SK-N-MC (cell line): ENCODE measurements around the gene TRPM7.
"Not testable (repeated sequence)": the region's sequence is repeated elsewhere in the genome, so short reads cannot be mapped to it uniquely, and the experiment has no call there.

ENCODE experiments used
- DNase-seq: peaks from one replicate; pipeline ENCODE4 v3.0.0-alpha.2; 2011; ENCODE audit warnings: low read depth, low spot score
- H3K27ac ChIP-seq: fragments of 200-600 bp; sonication (generic); 2 replicates; pipeline ENCODE4 v1.5.1; 2016; ENCODE audit warnings: mixed run types
- H3K36me3 ChIP-seq: fragments of 200-600 bp; sonication (generic); 2 replicates; pipeline ENCODE4 v1.6.1; 2017; ENCODE audit warnings: antibody characterized with exemption, low read length, mixed read lengths; ENCODE audit not compliant: insufficient read depth
- H3K4me3 ChIP-seq: fragments of 200-600 bp; sonication (generic); 2 replicates; pipeline ENCODE4 v1.5.1; 2016
- H3K9ac ChIP-seq: fragments of 200-600 bp; sonication (generic); 2 replicates; pipeline ENCODE4 v1.8.0; 2017; ENCODE audit warnings: mixed run types, mixed read lengths; ENCODE audit not compliant: insufficient read length
- H3K9me3 ChIP-seq: fragments of 200-600 bp; sonication (generic); 2 replicates; pipeline ENCODE4 v1.6.1; 2017; ENCODE audit warnings: low read depth, mild to moderate bottlenecking, antibody characterized with exemption, low read length, moderate library complexity, mixed read lengths
- EZH2 ChIP-seq: fragments of 200-600 bp; sonication (generic); IDR thresholded peaks from one replicate; pipeline ENCODE4 v1.6.1; 2017; ENCODE audit warnings: antibody characterized with exemption
- FOXP2 ChIP-seq: optimal IDR thresholded peaks from 2 replicates; pipeline ENCODE3; 2011; ENCODE audit warnings: mild to moderate bottlenecking, moderate library complexity; ENCODE audit not compliant: insufficient read depth; ENCODE audit errors: extremely low read length, control extremely low read depth
- POLR2AphosphoS5 ChIP-seq: IDR thresholded peaks from 2 replicates; pipeline ENCODE4 v1.6.1; 2012; ENCODE audit warnings: mild to moderate bottlenecking, low read depth, low read length, borderline replicate concordance

TRPM7 gene

DNA sequence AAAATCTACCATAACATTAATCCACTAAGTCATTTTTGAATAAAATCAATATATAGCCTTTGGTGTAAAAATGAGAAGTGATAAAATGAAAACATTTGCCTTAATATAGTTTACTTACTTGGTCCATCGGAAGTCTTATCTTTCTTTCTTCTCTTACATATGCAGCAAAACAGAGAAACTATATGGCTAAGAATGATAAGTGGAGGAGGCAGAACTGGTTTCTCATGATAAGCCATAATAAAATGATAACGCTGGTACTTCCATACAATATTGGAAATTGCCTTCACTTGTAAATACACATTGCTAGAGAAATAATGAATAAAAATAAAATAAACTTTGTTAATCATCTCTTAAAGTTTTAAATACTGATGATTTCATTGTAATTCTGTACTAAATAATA is 92.3 kb downstream of the TRPM7 start:
- peaks cover 70% of the 10 kb centered on the region for H3K36me3 ChIP-seq
- DNase-seq, result no peak
- no peaks in the 10 kb centered on the region for H3K9me3 ChIP-seq

DNA sequence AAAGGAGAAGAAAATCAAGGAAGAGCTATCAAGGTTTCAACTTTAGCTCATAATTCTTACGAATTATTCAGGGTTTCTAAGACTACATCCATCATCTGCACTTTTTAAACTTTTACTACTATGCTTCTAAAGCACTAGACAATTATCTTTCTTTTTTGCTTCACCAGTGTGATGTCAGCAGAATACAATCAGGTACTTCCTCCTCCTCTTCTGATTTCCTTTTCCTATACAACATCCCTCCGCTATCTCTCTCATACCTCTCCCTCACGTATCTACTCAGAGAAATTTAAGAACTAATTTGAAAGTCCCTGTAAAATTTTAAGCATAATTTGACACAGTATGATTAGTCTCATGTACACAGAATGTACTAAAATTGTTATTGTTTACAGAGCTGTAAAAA is 92.8 kb downstream of the TRPM7 start:
- Histone ChIP-seq H3K4me3 (no peak overlapping the region), H3K27ac (no peak overlapping the region), H3K9me3 (no peaks in the 10 kb centered on the region), H3K9ac (no peak overlapping the region), H3K36me3 (peaks cover 70% of the 10 kb centered on the region)
- TF ChIP-seq POLR2AphosphoS5 (no peak), FOXP2 (no peak), EZH2 (no peak)
- DNase-seq, result no peak

More for the DNA sequence above, 92.3 kb downstream of the TRPM7 start:
- TF ChIP-seq FOXP2 (no peak), POLR2AphosphoS5 (no peak), EZH2 (no peak)
- Histone ChIP-seq H3K4me3 (no peak overlapping the region), H3K9ac (no peak overlapping the region), H3K27ac (no peak overlapping the region)

DNA sequence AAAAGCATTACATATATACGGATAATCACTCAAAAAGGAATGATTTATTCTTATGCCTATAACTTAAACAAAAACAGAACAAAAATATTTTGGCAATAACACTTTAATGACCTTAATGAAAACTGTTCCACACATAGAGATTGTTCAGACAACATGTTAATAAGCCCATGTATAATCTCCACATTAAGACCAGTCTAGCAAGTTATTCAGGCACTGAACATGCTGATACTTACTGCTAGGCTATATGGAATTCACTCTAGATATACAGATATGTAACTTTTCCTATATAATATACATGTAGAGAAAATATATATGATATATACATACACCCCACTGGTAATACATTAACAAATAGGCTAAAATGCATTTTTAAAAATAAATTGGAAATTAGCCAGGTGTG is 96.3 kb downstream of the TRPM7 start:
- Histone ChIP-seq H3K27ac (no peak overlapping the region), H3K36me3 (peaks cover 85% of the 10 kb centered on the region), H3K9ac (no peak overlapping the region), H3K4me3 (no peak overlapping the region), H3K9me3 (no peaks in the 10 kb centered on the region)
- no peak for DNase-seq
- TF ChIP-seq POLR2AphosphoS5 (no peak), EZH2 (no peak), FOXP2 (no peak)

DNA sequence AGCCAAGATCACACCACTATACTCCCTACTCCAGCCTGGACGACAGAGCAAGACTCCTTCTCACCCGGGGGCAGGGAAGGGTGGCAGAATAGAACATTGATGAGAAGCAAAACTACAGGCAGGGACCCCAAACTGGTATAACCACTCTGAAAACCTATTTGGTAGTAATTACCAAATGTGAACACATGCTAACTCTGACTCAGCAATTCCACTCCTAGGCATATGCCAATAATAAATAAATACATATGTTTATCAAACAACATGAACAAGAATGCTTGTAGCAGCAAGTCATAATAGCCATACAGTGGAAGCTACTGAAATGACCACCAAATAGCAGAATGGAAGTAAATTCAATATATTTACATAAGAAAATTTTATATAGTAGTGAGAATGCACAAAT is 109.1 kb downstream of the TRPM7 start:
- no peak overlapping the region for H3K9ac ChIP-seq
- no peaks in the 10 kb centered on the region for H3K9me3 ChIP-seq
- peaks cover 73% of the 10 kb centered on the region for H3K36me3 ChIP-seq
- H3K27ac ChIP-seq, result no peak overlapping the region
- no peak overlapping the region for H3K4me3 ChIP-seq
- DNase-seq, result no peak
- TF ChIP-seq POLR2AphosphoS5, result no peak
- no peak for TF ChIP-seq EZH2
- TF ChIP-seq FOXP2, result no peak

DNA sequence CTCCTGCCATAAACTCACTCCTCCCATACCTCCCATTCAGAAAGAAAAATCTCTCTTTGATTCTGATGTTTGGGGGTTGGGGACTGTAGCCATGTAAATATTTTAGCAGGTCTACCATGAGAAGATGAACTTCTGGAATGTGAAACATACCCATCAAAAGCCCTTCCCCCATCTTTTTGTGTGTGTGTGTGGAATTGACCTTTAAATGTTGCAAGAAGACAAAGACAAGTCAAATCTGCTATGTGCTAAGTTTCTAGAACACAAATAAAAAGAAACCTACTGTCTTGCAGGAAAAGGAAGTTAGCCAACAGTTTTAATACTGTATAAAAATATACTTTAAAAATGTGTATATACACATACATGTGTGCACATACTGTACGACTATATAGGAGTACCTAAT is 110.4 kb downstream of the TRPM7 start:
- H3K9me3 ChIP-seq, result no peaks in the 10 kb centered on the region
- no peak overlapping the region for H3K27ac ChIP-seq
- no peak for DNase-seq
- no peak for TF ChIP-seq EZH2
- no peak for TF ChIP-seq FOXP2
- no peak for TF ChIP-seq POLR2AphosphoS5
- H3K4me3 ChIP-seq, result no peak overlapping the region
- no peak overlapping the region for H3K9ac ChIP-seq
- H3K36me3 ChIP-seq, result peaks cover 74% of the 10 kb centered on the region

DNA sequence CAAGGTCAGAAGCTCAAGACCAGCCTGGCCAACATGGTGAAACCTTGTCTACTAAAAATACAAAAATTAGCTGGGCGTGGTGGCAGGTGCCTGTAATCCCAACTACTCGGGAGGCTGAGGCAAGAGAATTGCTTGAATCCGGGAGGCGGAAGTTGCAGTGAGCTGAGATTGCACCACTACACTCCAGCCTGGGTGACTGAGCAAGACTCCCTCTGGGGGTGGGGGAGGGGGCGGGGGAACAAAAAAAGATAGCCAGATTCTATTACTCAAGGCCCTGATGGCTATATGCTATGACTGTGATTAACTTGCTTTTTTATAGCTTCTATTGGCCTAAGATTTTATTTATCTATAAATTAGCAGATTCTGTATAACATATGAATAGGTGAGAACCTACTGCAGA is 112.8 kb downstream of the TRPM7 start:
- H3K9ac ChIP-seq, H3K9me3 ChIP-seq, H3K27ac ChIP-seq, H3K4me3 ChIP-seq, DNase-seq: not testable (repeated sequence)
- H3K36me3 ChIP-seq, result peaks cover 72% of the 10 kb centered on the region

DNA sequence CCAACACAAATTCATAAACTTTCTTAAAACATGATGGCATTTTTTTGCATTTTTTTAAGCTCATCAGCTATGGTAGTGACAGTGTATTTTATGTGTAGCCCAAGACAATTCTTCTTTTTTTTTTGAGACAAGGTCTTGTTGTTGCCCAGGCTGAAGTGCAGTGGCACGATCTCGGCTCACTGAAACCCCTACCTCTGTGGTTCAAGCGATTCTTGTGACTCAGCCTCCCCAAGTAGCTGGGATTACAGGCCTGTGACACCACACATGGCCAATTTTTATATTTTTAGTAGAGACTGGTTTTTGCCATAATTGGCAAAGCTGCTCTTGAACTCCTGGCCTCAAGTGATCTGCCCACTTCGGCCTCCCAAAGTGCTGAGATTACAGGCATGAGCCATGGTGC is 122.8 kb downstream of the TRPM7 start:
- Histone ChIP-seq H3K27ac (no peak overlapping the region), H3K36me3 (peaks cover 41% of the 10 kb centered on the region)
- no peak for TF ChIP-seq EZH2
- no peak for TF ChIP-seq FOXP2
- TF ChIP-seq POLR2AphosphoS5, result no peak

DNA sequence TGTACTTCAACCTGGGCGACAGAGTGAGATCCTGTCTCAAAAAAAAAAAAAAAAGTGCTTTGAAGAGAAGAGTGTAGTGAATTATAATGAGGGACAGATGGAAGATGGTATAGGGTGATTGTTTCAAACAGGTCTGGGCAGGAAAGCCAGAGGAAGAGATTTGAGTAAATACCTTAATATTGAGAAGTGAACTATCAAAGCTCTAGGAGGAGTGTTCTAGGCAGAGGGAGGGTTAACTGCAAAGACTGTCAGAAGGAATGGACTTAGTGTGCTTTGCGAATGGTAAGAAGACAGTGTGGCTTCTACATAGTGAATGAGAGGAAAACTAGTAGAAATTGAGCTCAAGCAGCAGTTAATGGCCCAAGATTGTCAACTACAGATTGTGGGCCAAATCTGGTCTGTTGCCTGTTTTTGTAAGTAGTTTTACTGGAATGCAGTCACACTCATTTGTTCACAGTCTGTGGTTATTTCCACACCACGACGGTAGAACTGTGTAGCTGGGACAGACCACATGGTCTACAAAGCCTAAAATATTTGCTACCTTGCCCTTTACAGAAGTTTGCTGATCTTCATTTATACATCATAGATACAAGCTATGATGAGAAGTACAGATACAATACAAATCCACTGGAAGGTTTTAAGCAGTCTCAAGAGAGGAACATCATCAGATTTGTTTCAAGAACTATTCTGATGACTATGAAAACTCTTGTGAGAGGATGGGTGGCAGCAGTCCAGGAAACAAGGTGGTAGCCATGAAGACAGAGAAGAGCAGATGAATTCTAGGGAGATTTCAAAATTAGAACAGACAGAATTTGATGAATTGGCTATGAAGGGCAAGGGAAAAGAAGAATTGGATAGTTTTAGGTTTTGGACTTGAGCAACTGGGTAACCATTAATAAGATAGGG is 123.6 kb downstream of the TRPM7 start:
- no peak for DNase-seq
- H3K27ac ChIP-seq, result no peak overlapping the region
- H3K36me3 ChIP-seq, result peaks cover 41% of the 10 kb centered on the region
- no peak overlapping the region for H3K9ac ChIP-seq
- TF ChIP-seq FOXP2 (no peak), POLR2AphosphoS5 (no peak), EZH2 (no peak)
- no peak overlapping the region for H3K4me3 ChIP-seq
- H3K9me3 ChIP-seq, result no peaks in the 10 kb centered on the region

More for the DNA sequence above, 122.8 kb downstream of the TRPM7 start:
- Histone ChIP-seq H3K4me3 (no peak overlapping the region), H3K9ac (no peak overlapping the region), H3K9me3 (no peaks in the 10 kb centered on the region)
- DNase-seq, result no peak

DNA sequence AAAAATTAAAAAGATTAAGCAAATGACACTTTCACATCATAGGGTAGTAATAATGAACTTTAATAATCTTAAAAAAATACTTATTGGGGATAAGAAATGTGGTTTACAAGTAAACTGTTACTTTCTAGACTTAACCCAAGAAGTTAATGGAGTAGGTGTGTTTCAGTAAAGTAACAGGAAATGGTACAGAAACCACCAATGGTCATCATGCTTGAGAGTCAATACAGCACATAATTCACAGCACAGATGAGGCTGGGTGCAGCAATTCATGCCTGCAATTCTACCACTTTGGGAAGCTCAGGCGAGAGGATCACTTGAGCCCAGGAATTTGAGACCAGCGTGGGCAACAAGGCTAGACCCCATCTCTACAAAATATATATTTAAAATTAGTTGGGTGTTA is 128.6 kb downstream of the TRPM7 start:
- Histone ChIP-seq H3K27ac (no peak overlapping the region), H3K4me3 (no peak overlapping the region), H3K36me3 (peaks cover 18% of the 10 kb centered on the region), H3K9ac (no peak overlapping the region), H3K9me3 (no peaks in the 10 kb centered on the region)
- DNase-seq, result no peak
- TF ChIP-seq FOXP2, result no peak
- TF ChIP-seq POLR2AphosphoS5, result no peak
- TF ChIP-seq EZH2, result no peak
